ENCODE measurements around the gene PDCD6IP.

Gene PDCD6IP

DNA sequence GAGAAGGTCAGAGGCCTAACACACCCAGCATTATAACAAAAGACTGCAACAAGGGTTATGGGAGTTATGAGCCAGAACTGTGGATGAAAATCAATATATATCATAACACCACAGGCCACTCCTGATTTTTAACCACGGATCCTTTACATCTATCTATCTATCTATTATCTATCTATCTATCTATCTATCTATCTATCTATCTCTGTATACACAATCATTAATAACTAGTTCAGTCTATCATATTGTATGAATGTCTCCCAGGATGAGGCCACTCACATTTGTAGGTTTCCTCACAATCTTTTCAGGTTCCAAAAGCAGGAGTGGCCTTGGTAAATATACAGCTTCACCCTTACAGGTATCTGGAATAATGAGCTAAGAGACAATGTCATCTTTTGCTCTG, 94.2 kb downstream of the PDCD6IP start:
- no peak for DNase-seq (ENCODE audit: low spot score)

DNA sequence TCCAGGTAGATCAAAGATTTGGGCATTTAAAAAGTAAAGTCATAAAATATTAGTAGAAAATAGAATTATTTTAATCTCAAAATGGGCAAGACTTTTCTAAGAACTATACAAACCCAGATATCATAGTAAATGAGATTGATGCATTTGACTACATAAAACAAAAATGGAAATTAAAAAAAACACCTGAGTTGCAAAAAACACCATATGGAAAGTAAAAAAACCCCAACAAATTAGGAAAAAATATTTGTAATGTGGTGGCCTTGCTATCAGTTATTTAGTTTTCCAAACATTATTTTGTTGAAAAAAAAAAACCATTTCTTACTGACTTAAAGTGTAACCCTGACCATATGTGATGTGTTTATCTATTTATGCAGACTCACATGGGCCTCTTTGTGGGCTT, 97.2 kb downstream of the PDCD6IP start:
- DNase-seq (ENCODE audit: low spot score): no peak

DNA sequence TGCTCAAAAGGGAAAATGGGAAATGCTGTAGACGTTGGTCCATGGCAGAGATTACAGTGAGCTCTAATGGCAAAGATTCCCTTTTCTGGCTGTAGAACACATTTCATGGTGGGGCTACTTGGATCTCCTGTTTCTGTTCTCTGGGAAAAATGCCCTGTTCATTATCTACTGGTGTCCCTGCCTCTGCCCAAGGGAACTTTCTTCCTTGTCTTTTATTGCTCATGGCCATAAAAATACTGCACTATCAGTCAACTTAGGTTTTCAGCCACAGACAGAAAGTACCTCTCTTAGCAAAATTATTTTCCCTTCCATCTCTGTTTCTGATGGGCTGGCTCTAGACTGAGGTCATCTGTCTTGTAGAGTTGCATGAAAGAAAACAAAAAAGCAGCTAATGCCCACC, 98.9 kb downstream of the PDCD6IP start:
- no peak for DNase-seq (ENCODE audit: low spot score)

DNA sequence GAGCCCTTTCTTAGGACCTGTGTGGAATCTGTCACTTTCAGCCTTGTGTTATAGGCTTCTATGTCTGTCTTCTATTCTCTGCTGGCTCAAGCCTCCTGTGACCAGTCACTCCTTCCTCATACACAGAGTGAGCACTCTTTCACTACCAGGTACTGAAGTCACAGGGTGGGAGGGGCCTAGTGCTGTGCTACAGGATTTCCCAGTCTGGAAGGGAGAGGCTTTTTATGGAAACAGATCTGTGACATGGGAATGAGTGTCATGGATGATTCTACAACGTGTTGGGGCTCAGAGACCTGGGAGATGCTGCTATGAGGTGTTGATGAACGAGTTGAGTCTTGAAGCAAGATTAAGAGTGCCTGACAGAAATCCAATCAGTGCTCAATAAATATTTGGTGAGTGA, 100.5 kb downstream of the PDCD6IP start:
- DNase-seq (ENCODE audit: low spot score): no peak

DNA sequence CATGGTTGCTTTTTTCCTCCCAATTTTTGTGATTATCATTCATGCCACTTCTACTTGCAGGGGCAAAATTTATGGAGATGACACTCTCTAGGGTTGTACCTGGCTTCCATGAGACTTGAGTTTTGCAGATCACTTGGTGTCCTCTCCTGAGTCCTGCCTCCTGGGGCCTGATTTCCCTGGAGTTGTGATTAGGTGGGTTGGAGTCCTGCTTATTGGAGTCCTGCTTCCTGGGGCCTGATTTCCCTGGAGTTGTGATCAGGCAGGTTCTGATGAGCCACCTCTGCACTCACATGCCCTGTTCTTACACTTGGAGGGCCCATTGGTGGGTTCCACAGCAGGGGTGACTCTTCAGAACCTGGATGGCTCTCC, 102.0 kb downstream of the PDCD6IP start:
- DNase-seq (ENCODE audit: low spot score): no peak

DNA sequence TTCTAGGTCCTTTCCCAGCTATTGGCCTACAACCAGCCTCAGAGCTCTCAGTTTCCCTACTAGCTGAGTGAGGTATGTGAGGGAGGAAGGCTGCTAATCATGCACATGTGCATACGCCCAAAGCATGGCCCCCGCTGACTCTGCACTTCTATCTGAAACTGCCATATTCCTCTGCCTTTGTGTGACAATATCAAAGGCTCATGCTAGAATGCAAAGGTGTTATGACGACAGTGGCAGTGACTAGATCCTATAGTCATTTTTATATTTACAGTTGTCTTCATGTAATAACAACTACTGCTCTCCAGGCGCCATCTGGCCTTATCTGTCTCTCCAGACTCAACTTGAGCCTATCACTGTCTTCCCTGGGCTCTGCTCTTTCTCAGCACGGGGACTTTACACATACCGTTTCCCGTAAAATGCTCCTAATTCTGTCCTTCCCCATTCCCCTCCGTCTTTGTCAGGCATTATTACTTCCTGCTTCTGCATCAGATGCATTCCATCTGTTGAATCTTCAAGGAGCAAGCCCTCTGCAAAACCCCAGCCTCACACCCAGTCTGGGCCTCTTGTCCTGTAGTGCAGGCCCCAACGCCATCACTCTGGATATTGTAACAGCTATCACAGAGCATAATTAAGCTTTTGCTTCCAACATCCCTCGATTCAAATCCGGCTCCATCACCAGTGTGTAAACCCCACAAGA, 102.5 kb downstream of the PDCD6IP start:
- DNase-seq (ENCODE audit: low spot score): no peak

DNA sequence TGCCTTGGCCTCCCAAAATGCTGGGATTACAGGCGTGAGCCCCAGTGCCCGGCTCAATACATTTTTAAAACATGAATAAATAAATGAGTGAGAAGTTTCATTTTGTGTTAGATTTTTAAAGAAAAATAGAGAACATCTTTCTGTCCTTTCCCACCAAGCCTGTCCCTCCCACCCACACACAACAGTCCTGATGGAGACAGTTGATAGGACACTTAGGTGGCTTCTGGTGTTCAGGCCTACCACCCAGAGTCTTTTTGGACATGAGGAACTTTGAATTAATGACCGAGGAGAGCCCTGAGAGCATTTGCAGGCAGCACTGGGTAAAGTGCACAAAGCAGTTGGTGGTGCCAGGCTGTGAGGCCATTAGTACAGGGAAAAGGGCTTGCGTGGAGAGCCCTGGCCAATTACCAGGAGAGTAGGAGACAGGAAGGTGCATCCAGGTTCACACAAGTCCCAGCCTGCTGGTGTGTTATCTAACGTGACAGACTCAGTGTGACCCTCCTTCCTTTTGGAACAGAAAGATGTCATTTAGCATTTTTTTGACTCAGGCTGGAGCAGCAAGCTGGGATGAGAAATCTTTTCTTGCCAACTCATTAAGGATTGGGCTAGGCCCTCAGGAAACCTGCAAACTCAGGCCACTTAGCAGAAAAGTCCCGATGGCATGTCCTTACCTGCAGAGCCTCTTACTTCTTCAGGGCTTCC, 103.6 kb downstream of the PDCD6IP start:
- DNase-seq (ENCODE audit: low spot score): no peak

DNA sequence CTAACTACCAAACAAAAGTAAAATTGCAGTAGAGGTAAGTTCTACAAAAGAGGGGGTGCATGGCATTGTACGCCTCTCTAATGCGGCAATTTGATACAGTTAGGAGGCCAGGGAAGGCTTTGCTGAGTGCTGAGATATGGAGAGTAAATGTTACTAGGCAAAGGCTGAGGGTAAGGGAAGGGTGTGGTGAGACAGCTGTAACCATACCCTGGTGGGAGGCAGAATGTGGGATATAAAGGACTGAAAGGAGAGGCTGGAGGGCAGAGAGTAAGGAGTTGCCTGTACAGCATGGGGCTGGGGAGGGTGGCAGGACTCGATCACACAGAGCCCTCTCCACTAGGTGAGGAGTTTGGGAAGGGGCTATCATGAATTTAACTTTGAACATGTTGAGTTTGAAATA, 106.3 kb downstream of the PDCD6IP start:
- DNase-seq (ENCODE audit: low spot score): no peak

DNA sequence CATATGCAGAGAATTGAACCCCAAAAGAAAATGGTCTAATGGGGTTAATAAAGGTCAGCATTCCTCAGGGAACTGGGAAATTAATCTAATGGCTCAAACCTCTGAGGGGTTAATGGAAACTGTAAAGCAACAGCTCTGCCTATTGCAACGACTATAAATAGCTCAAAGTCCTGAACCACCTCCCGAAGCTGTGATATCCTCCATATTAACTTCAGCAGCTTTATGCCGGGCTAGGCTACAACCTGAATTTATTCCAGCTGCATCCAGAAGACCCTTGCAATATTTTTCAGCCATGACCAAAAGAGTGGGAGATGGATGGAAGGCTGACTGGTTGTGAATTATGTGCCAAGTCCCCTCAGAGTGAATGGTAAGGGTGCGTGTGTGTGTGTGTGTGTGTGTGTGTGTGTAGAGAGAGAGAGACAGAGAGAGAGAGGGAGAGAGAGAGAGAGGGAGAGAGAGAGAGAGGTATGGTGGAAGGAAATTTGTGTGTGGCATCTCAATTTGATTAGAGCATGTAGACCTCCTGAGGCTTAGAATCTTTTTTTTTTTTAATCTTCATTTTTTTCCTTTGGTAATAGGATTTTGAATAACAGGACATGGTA, 109.9 kb downstream of the PDCD6IP start:
- no peak for DNase-seq (ENCODE audit: low spot score)

DNA sequence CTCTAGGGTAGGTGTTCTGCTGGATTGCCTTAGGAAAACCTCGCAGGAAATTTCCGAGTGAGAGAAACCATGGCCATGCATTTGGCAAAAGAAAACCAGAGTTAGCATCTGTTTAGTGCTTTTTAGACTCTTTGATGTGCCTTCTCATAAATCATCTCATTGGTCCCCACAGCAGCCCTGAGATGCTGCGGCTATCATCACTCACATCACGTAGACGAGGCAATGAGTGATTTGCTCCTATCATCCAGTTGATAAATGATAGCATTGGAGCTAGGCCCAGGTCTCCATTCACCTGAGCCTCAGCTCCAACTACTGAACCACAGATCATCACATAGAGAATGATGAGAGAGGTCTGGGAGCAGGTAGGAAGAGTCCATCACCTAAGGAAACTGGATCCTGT, 111.1 kb downstream of the PDCD6IP start:
- no peak for DNase-seq (ENCODE audit: low spot score)

DNA sequence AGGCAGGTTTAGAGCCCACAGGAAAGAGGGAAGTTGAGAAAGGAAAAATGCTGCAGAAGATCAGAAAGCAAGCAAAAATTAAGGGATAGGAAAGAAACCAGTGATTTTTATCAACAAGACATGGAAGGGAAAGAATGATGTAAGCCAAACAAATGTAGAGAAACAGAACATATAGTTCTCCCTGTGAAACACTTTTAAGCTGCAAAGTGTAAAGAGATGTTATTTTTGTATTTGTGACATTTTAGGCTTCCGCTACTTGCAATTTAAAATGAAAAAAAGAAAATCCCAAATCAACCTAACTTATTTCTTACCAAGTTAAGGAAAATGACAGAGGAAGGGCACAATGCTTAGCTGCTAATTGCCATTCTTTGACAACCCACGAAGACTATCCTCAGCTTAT, 111.6 kb downstream of the PDCD6IP start:
- no peak for DNase-seq (ENCODE audit: low spot score)

DNA sequence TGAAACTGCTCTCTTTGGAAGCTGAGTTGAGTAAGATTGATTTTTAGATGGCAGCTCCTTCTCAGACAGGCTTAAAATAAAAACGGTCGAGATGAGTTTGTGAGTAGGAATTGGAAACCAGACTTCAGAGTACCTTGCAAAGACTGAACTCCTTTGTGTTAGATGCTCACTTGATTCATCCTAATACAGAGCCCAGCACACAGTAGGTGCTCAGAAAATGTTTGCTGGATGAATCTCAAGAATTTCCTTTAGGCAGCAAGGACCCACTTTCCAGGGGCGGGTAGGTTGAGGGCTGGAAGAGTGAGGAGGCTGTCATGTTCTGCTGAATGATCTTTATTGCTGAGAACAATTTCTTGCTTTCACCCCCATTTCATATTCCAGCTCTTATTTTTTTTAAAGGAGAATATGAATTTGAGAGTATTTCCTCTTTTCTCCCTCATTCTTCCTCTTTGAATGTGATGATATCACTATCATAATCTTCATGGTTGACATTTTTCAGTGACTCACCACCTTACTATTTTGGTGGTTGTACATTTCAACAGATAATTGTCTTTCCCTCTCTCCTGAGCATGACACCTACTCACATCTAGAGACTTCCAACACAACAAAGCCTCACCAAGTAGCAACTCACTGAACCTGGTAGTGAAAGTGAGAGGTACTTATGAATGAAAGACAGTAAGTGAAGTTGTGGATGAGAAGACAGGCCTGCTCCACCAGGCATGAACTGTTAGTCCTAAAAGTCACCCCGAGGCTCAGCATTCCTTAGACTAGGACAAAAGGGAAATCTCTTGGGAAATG, 113.3 kb downstream of the PDCD6IP start:
- DNase-seq (ENCODE audit: low spot score): peak; percentile 72

DNA sequence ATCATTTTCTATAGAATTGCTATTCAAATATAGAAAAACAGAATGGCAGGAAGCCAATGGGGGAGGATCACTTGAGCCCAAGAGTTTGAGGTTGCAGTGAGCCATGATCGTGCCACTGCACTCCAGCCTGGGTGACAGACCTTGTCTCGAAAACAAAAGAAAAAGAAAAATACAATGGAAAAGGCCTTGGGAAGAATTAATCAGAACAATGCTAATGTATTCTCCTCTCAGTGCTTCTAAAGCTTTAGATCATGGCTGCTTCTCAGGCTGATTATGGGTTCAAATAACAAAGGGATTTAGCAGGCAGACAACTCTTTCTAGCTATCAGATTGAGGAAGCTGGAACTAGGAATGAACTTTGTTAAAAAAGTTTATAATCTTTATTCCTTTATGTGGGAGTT, 115.8 kb downstream of the PDCD6IP start:
- DNase-seq (ENCODE audit: low spot score): no peak

DNA sequence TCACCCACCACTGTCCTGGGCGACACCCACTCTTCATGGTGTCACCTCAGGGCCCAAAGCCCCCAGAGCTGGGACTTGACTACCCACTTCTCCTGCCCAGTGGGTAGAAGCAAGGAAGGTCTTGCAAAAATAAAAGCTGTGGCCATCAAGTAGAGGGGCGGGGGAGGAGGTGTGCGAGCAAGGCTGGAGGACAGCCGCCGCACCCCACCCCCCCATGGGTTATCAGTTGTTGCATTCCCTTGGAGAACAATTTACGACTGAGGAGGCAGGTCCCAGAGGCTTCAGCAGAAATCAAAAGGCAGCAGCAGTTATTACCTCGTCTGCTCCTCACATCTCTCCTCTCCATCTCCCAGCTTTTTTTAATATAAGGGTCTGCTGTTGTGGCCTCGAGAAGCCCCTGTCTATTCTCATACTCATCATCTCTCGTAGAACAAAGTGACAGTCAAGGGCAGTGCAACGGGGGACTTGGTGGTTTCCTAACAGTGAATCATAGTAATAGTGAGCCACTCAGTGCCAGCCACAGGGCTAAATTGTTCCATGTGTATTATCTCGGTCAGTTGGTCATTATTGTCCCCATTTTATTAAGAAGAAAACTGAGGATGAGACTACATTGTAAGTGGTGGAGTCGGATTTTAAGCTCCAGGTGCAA, 116.4 kb downstream of the PDCD6IP start:
- no peak for DNase-seq (ENCODE audit: low spot score)

DNA sequence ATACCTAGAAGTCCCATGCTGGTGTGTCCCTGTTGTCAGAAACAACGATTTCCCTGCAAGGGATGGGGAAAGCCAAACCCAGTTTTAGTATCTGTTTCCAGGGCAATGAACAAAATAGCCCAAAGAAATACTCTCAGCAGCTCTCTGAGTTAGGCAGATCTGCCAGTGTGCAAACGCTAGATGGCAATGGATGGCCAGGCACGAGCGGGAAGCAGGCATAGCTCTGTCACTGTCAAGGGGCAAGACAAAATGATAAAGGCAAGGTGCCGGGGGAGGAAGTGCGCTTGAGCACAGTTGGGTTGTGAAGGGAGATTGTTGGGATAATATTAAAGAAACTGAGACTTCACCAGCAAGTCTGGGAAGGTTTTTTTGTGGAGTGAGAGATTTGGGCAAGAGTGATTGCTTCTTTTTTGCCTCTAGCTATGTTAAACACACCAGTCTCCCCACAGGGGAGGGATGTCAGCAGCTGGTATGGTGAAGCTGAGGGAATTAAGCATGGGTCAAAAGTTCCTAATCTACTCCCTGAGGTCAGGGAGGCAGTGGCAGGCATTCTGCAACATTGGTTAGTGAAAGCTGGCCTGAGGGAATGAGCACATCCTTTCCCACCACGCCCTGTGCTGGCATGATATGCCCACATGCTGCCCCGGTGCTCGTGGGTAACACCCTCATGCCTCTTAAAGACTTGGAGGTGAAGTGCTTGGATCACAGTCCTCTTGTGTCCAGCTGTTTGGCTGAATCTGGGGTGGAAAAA, 117.5 kb downstream of the PDCD6IP start:
- peak; percentile 58 for DNase-seq (ENCODE audit: low spot score)

DNA sequence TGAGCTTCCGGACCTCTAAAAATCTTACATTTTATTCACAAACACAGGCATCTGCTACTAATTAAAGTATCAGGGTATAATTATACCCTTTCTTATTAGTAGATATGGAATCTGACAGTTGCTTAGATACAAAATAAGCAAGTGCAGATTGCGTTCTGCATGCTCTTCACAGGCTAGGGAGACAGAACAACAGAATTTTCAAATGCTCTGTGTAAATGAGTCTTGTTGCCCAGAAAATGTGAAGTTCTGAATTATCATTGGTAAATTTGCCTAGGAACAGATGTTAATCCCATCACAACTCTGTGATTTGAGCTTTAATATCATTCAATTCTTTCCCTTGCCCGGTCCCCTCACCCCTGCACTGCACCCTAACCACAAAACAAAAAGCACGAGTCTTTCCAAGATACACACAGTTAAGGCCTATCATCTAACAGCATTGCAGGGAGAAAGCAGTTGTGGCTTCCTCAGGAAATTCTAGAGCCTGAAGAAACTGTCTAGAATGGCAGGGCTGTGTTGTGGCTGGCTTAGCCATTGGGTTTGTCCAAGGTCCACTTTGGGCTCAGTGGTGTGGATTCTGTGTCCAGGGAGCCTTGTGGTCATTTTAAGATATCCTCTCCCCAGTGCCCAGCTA, 119.8 kb downstream of the PDCD6IP start:
- no peak for DNase-seq (ENCODE audit: low spot score)

Measured in putamen (tissue), 1 donor.